Endothelial cell of umbilical vein (primary cell): ENCODE results near the gene RNF151.

ENCODE experiments used
- CTCF ChIP-seq, 2 donors: IDR thresholded peaks; 1 replicate in 1 of 2; 2 replicates in 1 of 2; pipeline ENCODE4 v1.5.1; 2011; ENCODE audit warnings: low read length in 2 of 2, mild to moderate bottlenecking in 2 of 2, moderate library complexity in 2 of 2, control low read depth in 1 of 2, inconsistent platforms in 1 of 2, low read depth in 1 of 2; ENCODE audit not compliant: insufficient read depth in 1 of 2; ENCODE audit errors: extremely low read depth in 1 of 2
- EZH2 ChIP-seq: IDR thresholded peaks from 2 replicates; pipeline ENCODE4 v1.6.1; 2012; ENCODE audit warnings: borderline replicate concordance, low read depth, mild to moderate bottlenecking, moderate library complexity, low read length, inconsistent platforms; ENCODE audit not compliant: severe bottlenecking
- FOS ChIP-seq: IDR thresholded peaks from 2 replicates; pipeline ENCODE4 v1.6.1; 2011; ENCODE audit warnings: mild to moderate bottlenecking, low read length, moderate library complexity, borderline replicate concordance; ENCODE audit not compliant: insufficient read depth
- GATA2 ChIP-seq: IDR thresholded peaks from 2 replicates; pipeline ENCODE4 v1.7.0; 2011; ENCODE audit warnings: low read depth, mild to moderate bottlenecking, moderate library complexity, mixed read lengths, low read length; ENCODE audit not compliant: insufficient read length, insufficient read depth
- JUN ChIP-seq: IDR thresholded peaks from 2 replicates; pipeline ENCODE4 v1.6.1; 2011; ENCODE audit warnings: borderline replicate concordance, low read depth; ENCODE audit not compliant: insufficient read length, insufficient read depth
- POLR2A ChIP-seq: IDR thresholded peaks from 2 replicates; pipeline ENCODE4 v1.6.1; 2012; ENCODE audit warnings: low read depth, mild to moderate bottlenecking, control low read depth, low read length
- POLR2AphosphoS5 ChIP-seq: IDR thresholded peaks from 2 replicates; pipeline ENCODE4 v1.6.1; 2012; ENCODE audit warnings: low read depth, mild to moderate bottlenecking, control low read depth, low read length, moderate library complexity; ENCODE audit not compliant: insufficient read depth

DNA sequence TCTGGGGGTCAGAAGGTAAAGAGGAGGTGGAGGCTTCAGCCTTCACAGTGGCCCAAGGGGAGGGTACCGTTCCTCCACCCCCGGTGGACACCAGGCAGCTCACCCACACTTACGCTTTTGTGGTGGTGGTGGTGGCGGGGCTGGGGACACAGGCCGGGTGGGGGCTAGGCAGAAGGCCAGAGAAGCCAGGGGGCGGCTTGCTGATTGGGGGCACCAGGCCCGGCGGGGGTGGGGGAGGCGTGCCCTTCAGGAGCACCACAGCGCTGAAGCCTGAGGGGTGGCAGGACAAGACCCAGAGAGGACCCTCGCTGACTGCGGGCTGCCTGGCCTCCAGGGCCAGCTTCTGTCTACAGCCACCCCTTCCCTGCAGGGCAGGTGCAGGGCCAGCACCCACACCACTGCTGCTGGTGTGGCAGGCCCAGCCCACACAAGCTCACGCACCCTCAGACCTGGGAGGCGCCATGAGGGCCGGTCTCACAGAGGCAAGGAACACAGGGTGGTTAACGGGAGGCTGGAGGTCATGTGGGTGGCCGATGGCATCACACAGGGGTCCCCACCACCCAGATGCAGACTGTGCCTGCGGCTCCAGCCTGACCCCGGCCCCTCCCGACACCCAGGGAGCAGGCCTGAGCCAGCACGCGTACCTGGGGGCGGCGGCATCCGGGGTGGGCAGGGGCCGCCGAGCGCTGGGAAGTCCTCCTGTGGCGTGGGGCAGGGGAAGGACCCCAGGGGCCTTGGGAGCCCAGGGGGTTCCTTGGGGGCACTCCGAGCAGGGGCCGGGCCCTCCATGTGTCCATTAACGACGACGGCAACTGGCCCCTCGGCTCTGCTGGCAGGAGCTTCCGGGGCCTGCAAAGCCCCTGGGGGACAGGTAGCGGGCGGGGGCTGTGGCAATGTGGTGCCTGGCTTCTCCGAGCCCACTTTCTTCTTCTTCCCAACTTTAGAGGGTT is 32.5 kb downstream of the RNF151 start:
- no peak for TF ChIP-seq CTCF (IDR thresholded peaks at IDR 0.05; ENCODE audit: extremely low read depth in 1 of 2, insufficient read depth in 1 of 2, low read depth in 1 of 2, low read length in 2 of 2)
- TF ChIP-seq JUN, result no peak
- TF ChIP-seq FOS, result no peak
- no peak for TF ChIP-seq EZH2
- no peak for TF ChIP-seq POLR2A
- no peak for TF ChIP-seq POLR2AphosphoS5
- no peak for TF ChIP-seq GATA2
